ENCODE data around the gene ARHGAP44.

Gene ARHGAP44

DNA sequence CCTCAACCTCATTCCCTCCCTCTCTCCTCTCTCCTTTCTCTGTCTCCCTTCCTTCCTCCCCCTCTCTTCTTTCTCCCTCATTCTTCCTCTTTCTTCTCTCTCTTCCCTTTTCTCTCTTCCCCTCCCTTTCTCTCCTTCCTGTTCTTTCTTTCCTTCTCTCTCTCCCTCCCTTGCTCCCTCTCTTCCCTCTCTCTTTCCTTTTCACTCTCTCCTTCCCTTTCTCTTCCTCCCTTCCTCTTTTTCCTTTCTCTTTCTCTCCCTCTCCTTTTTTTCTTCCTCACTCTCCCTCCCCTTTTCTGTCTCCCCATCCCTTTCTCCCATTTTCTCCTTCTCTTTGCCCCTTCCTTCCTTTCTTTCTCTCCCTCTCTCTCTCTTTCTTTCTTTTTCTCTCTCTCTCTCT is 236.4 kb downstream of the ARHGAP44 start:
- no peak for DNase-seq (ENCODE audit: low spot score)

DNA sequence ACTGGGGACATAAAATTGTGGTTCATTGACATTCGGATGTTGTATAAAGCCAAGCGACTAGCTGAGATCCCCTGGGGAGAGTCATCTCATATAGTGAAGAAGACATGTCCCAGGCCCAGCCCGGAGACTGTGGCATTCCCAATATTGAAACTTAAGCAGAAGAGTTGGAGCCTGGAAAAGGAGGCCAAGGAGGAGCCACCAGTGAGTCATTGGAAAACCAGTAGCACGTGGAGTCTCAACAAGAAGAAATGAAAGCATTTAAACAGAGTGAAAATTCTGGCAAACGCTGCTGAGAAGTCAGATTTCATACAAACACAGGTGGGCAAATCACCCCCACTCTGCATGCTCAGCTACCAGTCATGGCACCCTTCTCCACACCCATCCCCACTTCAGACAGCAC is 237.9 kb downstream of the ARHGAP44 start:
- no peak for DNase-seq (ENCODE audit: low spot score)

DNA sequence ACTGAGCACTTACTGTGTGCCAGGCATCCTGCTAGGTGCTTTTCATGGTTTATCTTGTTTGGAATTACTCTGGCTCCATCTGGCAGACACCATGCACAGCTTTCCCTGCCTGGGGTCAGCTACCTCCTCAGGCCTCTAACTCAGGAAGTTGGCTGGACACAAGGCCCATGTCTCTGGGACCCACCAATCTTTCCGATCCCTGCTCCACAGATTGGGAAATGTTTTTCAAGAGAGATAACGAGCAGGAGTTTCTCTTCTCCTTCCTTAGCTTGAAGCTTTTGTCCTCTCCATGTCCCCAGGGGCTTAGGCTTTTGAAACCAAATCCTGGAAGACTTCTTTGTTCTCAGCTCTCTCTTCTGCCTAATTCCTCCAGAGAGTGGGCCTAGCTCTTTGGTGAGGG is 240.0 kb downstream of the ARHGAP44 start:
- no peak for DNase-seq (ENCODE audit: low spot score)

DNA sequence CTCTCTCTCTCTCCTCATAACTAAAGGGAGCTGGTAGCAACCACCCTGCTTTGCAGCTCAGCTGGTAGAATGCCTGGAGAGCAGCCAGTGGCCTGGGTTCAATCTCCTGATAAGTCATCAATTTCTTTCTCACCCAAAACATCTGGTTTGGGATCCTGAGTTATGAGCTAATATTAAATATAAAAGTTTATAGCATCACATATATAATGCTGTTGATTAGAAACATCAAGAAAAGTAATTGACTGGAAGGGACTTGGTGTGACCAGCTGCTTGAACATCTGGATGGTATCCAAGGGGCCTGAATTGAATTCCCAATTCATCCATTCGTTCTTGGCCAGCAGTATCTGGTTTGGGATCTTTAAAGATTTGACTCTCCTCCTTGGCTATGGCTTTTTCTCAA is 240.8 kb downstream of the ARHGAP44 start:
- no peak for DNase-seq (ENCODE audit: low spot score)

DNA sequence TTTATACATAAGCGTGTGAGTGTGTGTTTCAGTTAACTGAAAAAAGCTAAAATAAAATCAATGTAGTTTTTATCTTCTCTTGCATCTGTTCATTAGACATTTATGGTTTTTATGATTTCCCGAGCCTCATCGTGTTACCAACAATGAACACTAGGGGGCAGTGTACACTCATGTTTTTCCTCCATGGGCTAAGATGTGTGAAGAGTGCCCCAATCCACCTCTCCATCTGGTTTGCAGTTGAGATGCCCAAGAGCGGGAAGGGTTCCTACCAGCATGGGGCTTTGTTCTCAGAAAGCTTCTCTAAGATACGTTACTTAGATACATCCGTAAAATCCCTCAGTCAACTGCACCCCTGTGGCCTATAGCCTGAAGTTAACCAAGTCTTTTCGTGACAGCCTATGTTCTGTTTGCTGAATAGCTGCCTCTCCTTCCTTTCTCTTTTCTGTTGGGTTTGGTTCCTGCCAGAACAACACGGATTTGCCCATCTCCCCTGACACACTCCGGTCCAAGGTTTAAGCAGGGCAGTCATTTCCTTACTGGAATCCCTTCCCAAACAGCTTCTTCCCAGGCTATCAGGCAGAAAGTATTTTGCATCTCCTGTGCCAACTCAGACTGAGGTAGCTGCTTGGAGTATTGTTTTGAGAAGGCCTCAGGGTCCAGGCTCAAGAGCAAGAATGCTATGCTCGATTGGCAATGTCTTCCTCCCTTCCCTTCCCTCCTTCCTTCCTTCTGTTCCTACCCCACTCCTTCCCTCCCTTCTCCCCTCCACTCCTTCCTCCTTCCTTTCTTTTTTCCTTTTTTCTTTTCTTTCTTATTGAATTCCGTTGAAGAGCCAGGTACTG is 241.4 kb downstream of the ARHGAP44 start:
- DNase-seq (ENCODE audit: low spot score) = peak; percentile 31

DNA sequence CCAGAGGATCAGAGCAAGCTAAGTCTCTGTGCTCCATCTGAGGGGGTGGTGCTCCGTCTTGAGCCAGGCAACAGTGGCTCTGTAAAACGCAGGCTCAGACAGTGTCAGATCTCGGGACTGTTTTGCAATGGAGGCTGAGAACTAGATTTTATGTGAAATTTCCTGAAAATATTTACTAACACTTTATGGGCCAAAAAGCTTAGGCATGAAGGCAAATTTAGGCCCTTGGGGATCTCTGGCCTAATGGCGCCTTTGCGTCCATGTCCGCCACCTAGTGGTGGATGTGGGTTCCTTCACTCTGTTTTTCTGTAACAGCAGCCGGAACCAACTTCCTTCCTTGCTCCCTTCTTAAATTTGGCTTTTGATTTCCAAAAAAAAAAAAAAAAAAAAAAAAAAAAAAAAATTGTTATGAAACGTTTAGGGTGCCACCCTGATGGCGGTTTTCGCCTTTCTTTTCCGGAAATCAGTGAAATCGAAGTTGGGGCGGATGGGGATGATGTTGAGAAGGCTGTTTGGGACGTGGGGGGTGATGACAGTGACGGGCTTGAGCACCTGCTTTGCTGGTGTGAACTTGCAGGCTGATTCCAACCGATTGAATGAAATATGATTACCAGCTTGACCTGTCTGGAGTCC is 242.5 kb downstream of the ARHGAP44 start:
- DNase-seq (ENCODE audit: low spot score) = peak; percentile 40

DNA sequence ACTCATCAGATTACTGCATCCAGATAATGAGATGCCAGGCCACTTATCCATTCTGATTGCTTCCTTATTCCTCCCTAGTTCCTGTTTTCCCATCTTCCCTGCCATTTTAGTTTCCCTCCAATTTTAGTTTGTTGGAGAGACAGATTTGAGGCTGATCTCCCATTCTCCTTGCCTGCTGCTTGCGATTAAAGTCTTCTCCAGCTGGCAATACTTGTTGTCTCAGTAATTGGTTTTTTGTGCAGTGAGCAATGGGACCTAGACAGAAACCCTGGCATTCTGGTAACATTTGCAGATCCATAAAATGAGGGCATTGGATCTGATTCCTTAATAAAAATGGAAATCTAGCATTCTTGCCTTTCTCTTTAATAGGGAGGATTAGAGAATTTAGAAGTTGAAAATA is 246.1 kb downstream of the ARHGAP44 start:
- no peak for DNase-seq (ENCODE audit: low spot score)

DNA sequence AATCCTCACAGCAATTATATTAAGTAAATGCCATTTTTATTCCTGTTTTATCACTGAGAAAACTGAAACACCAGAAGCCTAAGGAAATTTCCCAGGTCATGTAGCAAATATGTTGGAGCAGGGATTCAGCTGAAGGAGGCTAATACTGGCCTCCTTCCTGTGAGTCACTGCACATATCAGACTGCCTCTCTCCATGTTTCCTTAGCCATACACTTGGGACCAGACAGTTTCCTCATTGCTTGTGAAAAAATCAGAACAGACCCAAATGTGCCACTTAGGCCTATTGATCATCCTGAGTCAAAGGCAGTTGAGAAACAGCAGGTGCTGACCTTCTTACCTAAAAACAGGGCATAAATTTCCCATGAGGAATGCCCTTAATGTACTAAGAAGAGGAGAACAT is 247.5 kb downstream of the ARHGAP44 start:
- DNase-seq (ENCODE audit: low spot score) = no peak

DNA sequence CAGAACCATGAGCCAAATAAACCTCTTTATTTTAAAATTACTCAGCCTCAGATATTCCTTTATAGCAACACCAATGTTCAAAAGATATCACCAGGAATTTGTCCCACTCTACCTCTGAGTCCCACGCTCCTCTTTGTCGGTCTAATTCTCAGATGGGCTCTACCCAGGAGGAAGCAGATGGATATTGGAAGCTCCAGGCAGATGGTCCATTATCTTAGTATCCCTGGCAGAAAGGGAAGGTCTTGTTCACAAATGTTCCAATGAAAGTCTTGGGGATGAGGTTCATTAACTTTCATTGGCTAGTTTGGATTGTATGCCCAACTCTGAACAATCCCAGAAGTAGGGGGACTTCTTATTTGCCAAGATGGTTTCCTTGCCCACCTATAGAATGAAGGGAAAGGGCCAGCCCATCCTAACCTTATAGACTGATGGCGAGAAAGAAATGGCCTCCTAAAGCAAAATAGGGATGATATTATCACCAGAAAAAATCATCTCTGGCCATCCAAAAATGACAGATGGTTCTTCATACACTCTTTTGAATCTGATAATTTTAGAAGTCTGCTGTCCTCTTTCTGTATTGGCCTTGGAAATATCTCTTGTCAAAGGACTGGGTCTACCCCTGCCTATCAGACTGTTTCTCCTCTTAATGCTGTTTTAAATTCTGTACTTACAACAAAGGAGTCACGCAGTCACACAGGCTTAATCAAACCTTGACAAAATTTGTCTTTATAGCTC is 249.8 kb downstream of the ARHGAP44 start:
- DNase-seq (ENCODE audit: low spot score) = no peak

All from LoVo (cell line).